Measurements from ENCODE around the gene CHCHD10. TPM values are rescaled to one million over a fixed set of nuclear protein-coding genes. Genes with fewer than 3 reads are reported as not detected.

CHCHD10 gene
- total RNA-seq, 1 donor from 2014 or later: 60.9 TPM

DNA sequence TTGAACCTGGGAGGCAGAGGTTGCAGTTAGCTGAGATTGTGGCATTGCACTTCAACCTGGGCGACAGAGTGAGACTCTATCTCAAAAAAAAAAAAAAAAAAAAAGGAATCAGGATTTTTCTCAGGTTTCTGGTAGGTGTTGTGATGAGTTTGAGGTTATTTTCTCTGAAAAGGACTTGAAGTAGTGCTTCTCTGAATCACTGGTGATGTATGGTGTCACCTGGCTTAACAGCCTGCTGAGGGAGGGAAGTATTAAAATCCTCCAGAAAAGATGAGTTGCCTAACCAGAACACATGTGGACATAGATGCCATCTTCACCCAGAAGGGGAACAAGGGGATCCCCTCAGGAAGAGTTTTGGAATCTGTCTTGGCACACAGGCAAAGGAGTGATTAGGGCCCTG is 39.1 kb upstream of the CHCHD10 start:
- Histone ChIP-seq H4K20me1 (ENCODE audit: insufficient read depth, low read length) (peaks cover 8% of the 10 kb centered on the region), H3K4me1 (ENCODE audit: insufficient read depth, low read length) (no peaks in the 10 kb centered on the region), H3K27ac (ENCODE audit: low read depth, low read length) (no peak overlapping the region), H2AFZ (ENCODE audit: low read depth, low read length) (no peak overlapping the region), H3K27me3 (ENCODE audit: insufficient read depth, low read length) (no peaks in the 10 kb centered on the region), H3K79me2 (ENCODE audit: insufficient read depth, low read length) (no peaks in the 10 kb centered on the region), H3K36me3 (ENCODE audit: insufficient read depth, low read length) (peaks cover 44% of the 10 kb centered on the region), H3K9ac (ENCODE audit: low read length) (no peak overlapping the region), H3K9me3 (ENCODE audit: insufficient read depth, low read depth, low read length) (no peaks in the 10 kb centered on the region), H3K4me2 (ENCODE audit: low read length) (no peak overlapping the region), H3K4me3 (ENCODE audit: insufficient read depth, low read depth, low read length) (no peak overlapping the region)
- Mint-ChIP-seq H3K27ac (ENCODE audit: unreplicated experiment) (no peak overlapping the region), H3K36me3 (ENCODE audit: low read depth, unreplicated experiment) (peaks cover 12% of the 10 kb centered on the region), H3K27me3 (ENCODE audit: low read depth, unreplicated experiment) (no peaks in the 10 kb centered on the region), H3K4me3 (ENCODE audit: unreplicated experiment) (no peak overlapping the region), H3K4me1 (ENCODE audit: low read depth, unreplicated experiment) (no peaks in the 10 kb centered on the region), H3K9me3 (ENCODE audit: unreplicated experiment) (no peaks in the 10 kb centered on the region)
- DNase-seq (ENCODE audit: low read depth): no peak
- no peak for TF ChIP-seq EZH2 (IDR thresholded peaks at IDR 0.05; ENCODE audit: insufficient read depth, low read length)
- TF ChIP-seq, protein P1, sequence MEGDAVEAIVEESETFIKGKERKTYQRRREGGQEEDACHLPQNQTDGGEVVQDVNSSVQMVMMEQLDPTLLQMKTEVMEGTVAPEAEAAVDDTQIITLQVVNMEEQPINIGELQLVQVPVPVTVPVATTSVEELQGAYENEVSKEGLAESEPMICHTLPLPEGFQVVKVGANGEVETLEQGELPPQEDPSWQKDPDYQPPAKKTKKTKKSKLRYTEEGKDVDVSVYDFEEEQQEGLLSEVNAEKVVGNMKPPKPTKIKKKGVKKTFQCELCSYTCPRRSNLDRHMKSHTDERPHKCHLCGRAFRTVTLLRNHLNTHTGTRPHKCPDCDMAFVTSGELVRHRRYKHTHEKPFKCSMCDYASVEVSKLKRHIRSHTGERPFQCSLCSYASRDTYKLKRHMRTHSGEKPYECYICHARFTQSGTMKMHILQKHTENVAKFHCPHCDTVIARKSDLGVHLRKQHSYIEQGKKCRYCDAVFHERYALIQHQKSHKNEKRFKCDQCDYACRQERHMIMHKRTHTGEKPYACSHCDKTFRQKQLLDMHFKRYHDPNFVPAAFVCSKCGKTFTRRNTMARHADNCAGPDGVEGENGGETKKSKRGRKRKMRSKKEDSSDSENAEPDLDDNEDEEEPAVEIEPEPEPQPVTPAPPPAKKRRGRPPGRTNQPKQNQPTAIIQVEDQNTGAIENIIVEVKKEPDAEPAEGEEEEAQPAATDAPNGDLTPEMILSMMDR (IDR thresholded peaks at IDR 0.05; ENCODE audit: insufficient read depth, low read depth, low read length): no peak
- FAIRE-seq: no peak

DNA sequence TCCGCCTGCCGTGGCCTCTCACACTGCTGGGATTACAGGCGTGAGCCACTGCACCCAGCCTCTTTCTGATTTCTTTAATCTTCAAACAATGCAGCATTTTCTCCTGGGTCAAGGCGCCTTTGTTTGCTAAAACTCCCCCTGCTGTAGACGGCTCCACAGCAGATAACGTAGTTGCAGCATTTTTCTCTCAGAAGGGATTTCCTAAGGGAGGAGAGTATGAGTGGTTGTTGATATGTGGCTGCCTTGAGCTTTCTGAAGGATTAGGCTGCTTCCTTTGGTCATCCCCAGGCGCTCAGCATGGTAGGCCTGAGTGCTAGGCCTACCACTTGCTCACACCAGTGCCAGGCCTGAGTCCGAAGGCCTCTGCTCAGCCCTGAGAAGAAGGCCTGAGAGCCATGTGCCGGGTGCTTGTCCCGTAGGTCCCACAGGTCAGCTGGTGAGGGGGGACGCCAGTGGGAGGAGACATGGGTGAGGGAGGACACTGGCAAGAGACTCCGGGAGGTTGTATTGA is 37.1 kb upstream of the CHCHD10 start:
- Histone ChIP-seq H3K4me3 (ENCODE audit: insufficient read depth, low read depth, low read length) (no peak overlapping the region), H3K4me2 (ENCODE audit: low read length) (no peak overlapping the region), H3K9ac (ENCODE audit: low read length) (no peak overlapping the region), H3K27me3 (ENCODE audit: insufficient read depth, low read length) (no peaks in the 10 kb centered on the region), H3K4me1 (ENCODE audit: insufficient read depth, low read length) (no peaks in the 10 kb centered on the region), H3K9me3 (ENCODE audit: insufficient read depth, low read depth, low read length) (no peaks in the 10 kb centered on the region), H3K79me2 (ENCODE audit: insufficient read depth, low read length) (no peaks in the 10 kb centered on the region), H3K27ac (ENCODE audit: low read depth, low read length) (no peak overlapping the region), H4K20me1 (ENCODE audit: insufficient read depth, low read length) (peaks cover 14% of the 10 kb centered on the region), H3K36me3 (ENCODE audit: insufficient read depth, low read length) (peaks cover 51% of the 10 kb centered on the region), H2AFZ (ENCODE audit: low read depth, low read length) (no peak overlapping the region)
- Mint-ChIP-seq H3K4me3 (ENCODE audit: unreplicated experiment) (no peak overlapping the region), H3K27me3 (ENCODE audit: low read depth, unreplicated experiment) (no peaks in the 10 kb centered on the region), H3K4me1 (ENCODE audit: low read depth, unreplicated experiment) (no peaks in the 10 kb centered on the region), H3K27ac (ENCODE audit: unreplicated experiment) (no peak overlapping the region), H3K36me3 (ENCODE audit: low read depth, unreplicated experiment) (peaks cover 22% of the 10 kb centered on the region), H3K9me3 (ENCODE audit: unreplicated experiment) (no peaks in the 10 kb centered on the region)
- TF ChIP-seq, protein P1 (IDR thresholded peaks at IDR 0.05; ENCODE audit: insufficient read depth, low read depth, low read length): no peak
- TF ChIP-seq EZH2 (IDR thresholded peaks at IDR 0.05; ENCODE audit: insufficient read depth, low read length): no peak
- FAIRE-seq (no peak), DNase-seq (ENCODE audit: low read depth) (no peak)

DNA sequence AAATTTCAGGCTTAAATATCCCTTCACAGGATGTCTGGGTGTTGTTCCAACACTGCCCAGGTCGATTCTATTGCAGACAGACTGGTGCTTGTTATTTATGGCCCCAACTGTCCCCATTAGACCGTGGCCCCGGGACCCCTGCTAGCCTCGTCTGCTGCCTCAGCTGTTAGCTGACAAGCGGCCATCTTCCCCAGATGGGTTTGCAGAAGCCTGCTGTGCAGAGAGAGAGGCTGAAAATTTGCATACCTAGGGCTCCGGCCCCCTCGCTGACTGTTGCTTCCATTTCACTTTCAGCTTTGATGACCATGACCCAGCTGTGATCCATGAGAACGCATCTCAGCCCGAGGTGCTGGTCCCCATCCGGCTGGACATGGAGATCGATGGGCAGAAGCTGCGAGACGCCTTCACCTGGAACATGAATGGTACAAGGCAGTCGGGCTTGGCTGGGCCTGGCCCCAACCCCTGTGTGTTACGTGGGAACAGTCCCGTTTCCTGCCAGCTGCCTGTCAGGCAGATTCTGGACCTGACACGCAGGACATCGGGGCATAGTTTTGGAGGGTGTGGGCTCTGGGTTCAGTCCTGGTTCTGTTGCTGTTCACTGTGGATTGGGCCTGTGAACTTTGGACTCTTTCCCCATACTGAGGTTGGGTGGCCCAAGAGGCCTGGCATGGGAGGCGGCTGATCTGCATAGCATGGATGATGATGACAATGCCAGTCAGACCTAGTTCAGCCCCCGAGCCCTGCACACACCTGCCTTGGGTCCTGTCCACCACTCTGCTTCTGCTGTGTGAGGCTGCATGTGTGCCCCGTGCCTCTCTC is 35.4 kb upstream of the CHCHD10 start:
- Mint-ChIP-seq H3K27ac (ENCODE audit: unreplicated experiment) (no peak overlapping the region), H3K27me3 (ENCODE audit: low read depth, unreplicated experiment) (no peaks in the 10 kb centered on the region), H3K36me3 (ENCODE audit: low read depth, unreplicated experiment) (peaks cover 26% of the 10 kb centered on the region), H3K4me1 (ENCODE audit: low read depth, unreplicated experiment) (no peaks in the 10 kb centered on the region), H3K4me3 (ENCODE audit: unreplicated experiment) (peak overlapping the region; percentile 54), H3K9me3 (ENCODE audit: unreplicated experiment) (no peaks in the 10 kb centered on the region)
- no peak overlapping the region for H3K9ac ChIP-seq (ENCODE audit: low read length)
- H2AFZ ChIP-seq (ENCODE audit: low read depth, low read length): no peak overlapping the region
- no peaks in the 10 kb centered on the region for H3K79me2 ChIP-seq (ENCODE audit: insufficient read depth, low read length)
- no peak for TF ChIP-seq EZH2 (IDR thresholded peaks at IDR 0.05; ENCODE audit: insufficient read depth, low read length)
- TF ChIP-seq, protein P1 (IDR thresholded peaks at IDR 0.05; ENCODE audit: insufficient read depth, low read depth, low read length): no peak
- peaks cover 14% of the 10 kb centered on the region for H4K20me1 ChIP-seq (ENCODE audit: insufficient read depth, low read length)
- H3K9me3 ChIP-seq (ENCODE audit: insufficient read depth, low read depth, low read length): no peaks in the 10 kb centered on the region
- no peak overlapping the region for H3K4me2 ChIP-seq (ENCODE audit: low read length)
- peaks cover 51% of the 10 kb centered on the region for H3K36me3 ChIP-seq (ENCODE audit: insufficient read depth, low read length)
- H3K4me1 ChIP-seq (ENCODE audit: insufficient read depth, low read length): no peaks in the 10 kb centered on the region
- DNase-seq (ENCODE audit: low read depth) (no peak), FAIRE-seq (no peak)
- H3K27me3 ChIP-seq (ENCODE audit: insufficient read depth, low read length): no peaks in the 10 kb centered on the region
- no peak overlapping the region for H3K27ac ChIP-seq (ENCODE audit: low read depth, low read length)
- H3K4me3 ChIP-seq (ENCODE audit: insufficient read depth, low read depth, low read length): no peak overlapping the region
